GM19452 (cell line): Measurements from ENCODE around the gene DQX1.
A peak's percentile ranks its signal among the peaks of the same experiment; 100 is the strongest.
"Not testable (repeated sequence)": the region's sequence is repeated elsewhere in the genome, so short reads cannot be mapped to it uniquely, and the experiment has no call there.

Experiments used
- ATAC-seq: cut with Tn5 transposase; IDR thresholded peaks from one replicate; pipeline ENCODE4 v1.9.1; 2021; ENCODE audit not compliant: unreplicated experiment

The DQX1 gene

GRCh38 chr2:74525717-74526648 lies at the start of gene DQX1:
DQX1 (minus strand) TSS chr2:74526231; CDS start chr2:74525729, 502 bp downstream.
- no peak for ATAC-seq

GRCh38 chr2:74575320-74575719 lies 49.3 kb upstream of the DQX1 start:
- no peak for ATAC-seq

GRCh38 chr2:74573747-74574562 lies 47.9 kb upstream of the DQX1 start:
- ATAC-seq: peak; percentile 44

- ATAC-seq: no peak
Measured at GRCh38 chr2:74572178-74572925, 46.3 kb upstream of the DQX1 start.

- ATAC-seq: peak; percentile 64
Measured at GRCh38 chr2:74571058-74571457, 45.0 kb upstream of the DQX1 start.

GRCh38 chr2:74569686-74570085 lies 43.7 kb upstream of the DQX1 start:
- ATAC-seq: no peak

GRCh38 chr2:74567881-74568280 lies 41.9 kb upstream of the DQX1 start:
- no peak for ATAC-seq

GRCh38 chr2:74566754-74567085 lies 40.7 kb upstream of the DQX1 start:
- peak; percentile 42 for ATAC-seq

- ATAC-seq: peak; percentile 13
Measured at GRCh38 chr2:74566076-74566753, 40.2 kb upstream of the DQX1 start.

GRCh38 chr2:74564222-74564621 lies 38.2 kb upstream of the DQX1 start:
- no peak for ATAC-seq

GRCh38 chr2:74562126-74562775 lies 36.2 kb upstream of the DQX1 start:
- ATAC-seq: no peak

- not testable (repeated sequence) for ATAC-seq
Measured at GRCh38 chr2:74561022-74561421, 35.0 kb upstream of the DQX1 start.

GRCh38 chr2:74560591-74560990 lies 34.6 kb upstream of the DQX1 start:
- ATAC-seq: no peak

GRCh38 chr2:74559912-74560311 lies 33.9 kb upstream of the DQX1 start:
- no peak for ATAC-seq

GRCh38 chr2:74558284-74559230 lies 32.5 kb upstream of the DQX1 start:
- ATAC-seq: no peak

- ATAC-seq: no peak
Measured at GRCh38 chr2:74556831-74557370, 30.9 kb upstream of the DQX1 start.

- ATAC-seq: no peak
Measured at GRCh38 chr2:74556159-74556558, 30.1 kb upstream of the DQX1 start.

- no peak for ATAC-seq
Measured at GRCh38 chr2:74555610-74556103, 29.6 kb upstream of the DQX1 start.
